SH-SY5Y (cell line): ENCODE data around the gene SDC1.

Source experiments
- GATA2 ChIP-seq: IDR thresholded peaks from 2 replicates; pipeline ENCODE4 v1.6.1; 2011; ENCODE audit warnings: mild to moderate bottlenecking, low read depth, low read length
- GATA3 ChIP-seq: IDR thresholded peaks from 2 replicates; pipeline ENCODE4 v1.6.1; 2011; ENCODE audit warnings: low read depth, mild to moderate bottlenecking, low read length, moderate library complexity

GRCh38 chr2:20186078-20186854 lies 38.7 kb downstream of the SDC1 start:
- TF ChIP-seq GATA2 (no peak), GATA3 (no peak)
